HepG2 (cell line): ENCODE measurements around the gene ADM. TPM values are rescaled to one million over a fixed set of nuclear protein-coding genes. Genes with fewer than 3 reads are reported as not detected.

Experiments
- ATAC-seq: fragments of 200-7000 bp; cut with Tn5 transposase; 3 replicates; pipeline ENCODE4 v1.9.1; 2020; ENCODE audit warnings: mild to moderate bottlenecking, moderate library complexity
- BruUV-seq: library from RNA; stranded (reverse); fragments of 400-500 nt; replicated peaks from 2 replicates; lab custom pipeline; 2021; lab: Mats Ljungman, UMichigan
- CTCF ChIA-PET: fragments of 300-600 bp; formaldehyde crosslinking; extraction: SDS; loops from one replicate; lab custom pipeline; 2021; ENCODE audit warnings: low total read pairs, inconsistent platforms, low intra/inter-chr PET ratio; lab: Yijun Ruan, JAX
- POLR2A ChIA-PET: fragments of 350-600 bp; sonication (Branson Sonifier 250); formaldehyde crosslinking; loops from one replicate; lab custom pipeline; 2020; ENCODE audit warnings: antibody characterized with exemption, inconsistent platforms; lab: Yijun Ruan, JAX
- DNase-seq: peaks from one replicate; pipeline ENCODE4 v3.0.0-alpha.2; 2015; ENCODE audit warnings: low spot score
- FAIRE-seq: peaks from 3 replicates; lab custom pipeline; 2011; peaks lifted over from hg19 to GRCh38; lab: Jason Lieb, UNC
- H2AFZ ChIP-seq: one replicate; pipeline ENCODE4 v1.6.1; 2011; ENCODE audit warnings: low read length, inconsistent platforms
- H3K27ac ChIP-seq: fragments of 300-600 bp; 3 replicates; pipeline ENCODE4 v1.8.0; 2011; ENCODE audit warnings: mixed run types, mild to moderate bottlenecking, mixed read lengths, low read length, inconsistent platforms; ENCODE audit not compliant: insufficient read depth; ENCODE audit errors: extremely low read length
- H3K27me3 ChIP-seq, 2 experiments: fragments of 200-600 bp in 1 of 2; 2 replicates in 1 of 2; 3 replicates in 1 of 2; pipeline versions ENCODE4 v1.6.0 to v1.8.0; 2011; ENCODE audit warnings: low read length in 2 of 2, mild to moderate bottlenecking in 2 of 2, moderate library complexity in 2 of 2, inconsistent platforms in 1 of 2; ENCODE audit not compliant: insufficient read depth in 2 of 2, control insufficient read depth in 1 of 2
- H3K36me3 ChIP-seq, 2 experiments: fragments of 200-600 bp in 1 of 2; replicated peaks in 1 of 2; 2 replicates in 1 of 2; 3 replicates in 1 of 2; pipeline versions ENCODE4 v1.5.1 to v1.8.0; 2011; ENCODE audit warnings: low read length in 2 of 2, inconsistent platforms in 1 of 2; ENCODE audit not compliant: insufficient read depth in 2 of 2, control insufficient read depth in 1 of 2
- H3K4me1 ChIP-seq: 2 replicates; pipeline ENCODE4 v1.5.1; 2012; ENCODE audit warnings: low read length, inconsistent platforms; ENCODE audit not compliant: insufficient read depth
- H3K4me2 ChIP-seq: 2 replicates; pipeline ENCODE4 v1.6.0; 2011; ENCODE audit warnings: low read depth, low read length, inconsistent platforms
- H3K4me3 ChIP-seq, 3 experiments: fragments of 200-600 bp in 1 of 3; sonication (generic), shearing (Covaris generic) in 1 of 3; replicated peaks in 1 of 3; 2 replicates each; pipeline ENCODE4 v1.5.1; 2011 to 2016; ENCODE audit warnings: low read length in 3 of 3, inconsistent platforms in 2 of 3, low read depth in 2 of 3, mild to moderate bottlenecking in 2 of 3, control low read depth in 1 of 3, mixed read lengths in 1 of 3; ENCODE audit not compliant: insufficient read depth in 1 of 3
- H3K79me2 ChIP-seq: one replicate; pipeline ENCODE4 v1.6.1; 2011; ENCODE audit warnings: low read length, inconsistent platforms; ENCODE audit not compliant: insufficient read depth
- H3K9ac ChIP-seq: 2 replicates; pipeline ENCODE4 v1.6.0; 2011; ENCODE audit warnings: mild to moderate bottlenecking, low read depth, low read length, inconsistent platforms; ENCODE audit not compliant: insufficient read depth
- H3K9me3 ChIP-seq: 2 replicates; pipeline ENCODE4 v1.5.1; 2012; ENCODE audit warnings: mild to moderate bottlenecking, low read length
- H4K20me1 ChIP-seq: 2 replicates; pipeline ENCODE4 v1.6.0; 2011; ENCODE audit warnings: inconsistent platforms, mild to moderate bottlenecking, low read length, moderate library complexity; ENCODE audit not compliant: insufficient read depth
- ATF7-NPFF ChIP-seq: sonication (generic); formaldehyde crosslinking; IDR thresholded peaks from 2 replicates; pipeline ENCODE4 v1.8.1; 2023; ENCODE audit warnings: mild to moderate bottlenecking, low read depth, missing genetic modification reagents, moderate library complexity
- ERF ChIP-seq: IDR thresholded peaks from 2 replicates; pipeline ENCODE4 v1.6.1; 2018; ENCODE audit warnings: missing biosample characterization, missing genetic modification reagents
- FOXK2 ChIP-seq: fragments of 450-650 bp; IDR thresholded peaks from 2 replicates; pipeline ENCODE4 v1.6.1; 2016
- IRF9 ChIP-seq: sonication (generic); formaldehyde crosslinking; IDR thresholded peaks from 2 replicates; pipeline ENCODE4 v1.8.0; 2022; ENCODE audit warnings: missing genetic modification reagents, mild to moderate bottlenecking, borderline replicate concordance
- KDM3A ChIP-seq: IDR thresholded peaks from 2 replicates; pipeline ENCODE4 v1.6.1; 2018; ENCODE audit warnings: low read depth, missing compliant biosample characterization
- KIAA2018 ChIP-seq: sonication (generic); formaldehyde crosslinking; IDR thresholded peaks from 2 replicates; pipeline ENCODE4 v1.5.0; 2020; ENCODE audit warnings: mild to moderate bottlenecking, missing genetic modification reagents, borderline replicate concordance
- MYPOP ChIP-seq: sonication (generic); formaldehyde crosslinking; IDR thresholded peaks from 2 replicates; pipeline ENCODE4 v1.8.1; 2023; ENCODE audit warnings: mild to moderate bottlenecking, moderate library complexity, missing genetic modification reagents
- NR2F6 ChIP-seq, 2 experiments: IDR thresholded peaks; 2 replicates each; pipeline ENCODE4 v1.6.1; 2016; ENCODE audit warnings: antibody characterized with exemption in 1 of 2, mild to moderate bottlenecking in 1 of 2
- RBFOX2 ChIP-seq: fragments of 200-400 bp; formaldehyde crosslinking; IDR thresholded peaks from 2 replicates; pipeline ENCODE4 v1.6.1; 2017; ENCODE audit warnings: low read depth, mild to moderate bottlenecking, low read length
- THAP8 ChIP-seq: sonication (generic); formaldehyde crosslinking; IDR thresholded peaks from 2 replicates; pipeline ENCODE4 v1.5.1; 2020; ENCODE audit warnings: missing genetic modification reagents, mild to moderate bottlenecking, borderline replicate concordance
- YY1 ChIP-seq: IDR thresholded peaks from 2 replicates; pipeline ENCODE4 v1.6.1; 2011; ENCODE audit warnings: low read length, low read depth, moderate library complexity, mild to moderate bottlenecking; ENCODE audit not compliant: insufficient read depth, insufficient replicate concordance
- ZNF335 ChIP-seq: sonication (generic); formaldehyde crosslinking; IDR thresholded peaks from 2 replicates; pipeline ENCODE4 v1.4.0; 2020; ENCODE audit warnings: missing genetic modification reagents
- ZNF564 ChIP-seq: sonication (generic); formaldehyde crosslinking; IDR thresholded peaks from 2 replicates; pipeline ENCODE4 v1.8.1; 2023; ENCODE audit warnings: mild to moderate bottlenecking, missing genetic modification reagents
- ZNF768 ChIP-seq: sonication (generic); formaldehyde crosslinking; IDR thresholded peaks from 2 replicates; pipeline ENCODE4 v1.4.0; 2020; ENCODE audit warnings: missing genetic modification reagents
- in situ Hi-C: cut with HindIII; loops from 2 replicates; pipeline ENCODE4 v1.10.0; 2017; ENCODE audit warnings: low pct_unique_long_range_greater_than_20kb; ENCODE audit not compliant: extremely low pct_ligation_motif_present
- intact Hi-C: fragments of 100-400 bp; cut with micrococcal nuclease; formaldehyde crosslinking; loops from one replicate; pipeline ENCODE4 v1.10.0; 2022; ENCODE audit not compliant: unreplicated experiment
- polyA plus RNA-seq, 8 experiments: library from polyadenylated mRNA; depleted of rRNA in 3 of 8; stranded (reverse) in 7 of 8; unstranded in 1 of 8; fragments of >200 nt; fragmentation: Illumina TruSeq in 4 of 8; extraction: Trizol in 4 of 8; gene quantifications; 2 replicates each; pipeline versions ENCODE4 v1.2.1 to v1.2.3, GENCODE V29; 2011 to 2016; ENCODE audit warnings: low read depth in 4 of 8, missing spikeins in 1 of 8, mixed read lengths in 1 of 8; ENCODE audit not compliant: insufficient read depth in 1 of 8
- total RNA-seq, 5 experiments: library from RNA; depleted of rRNA; stranded (reverse); fragments of >200 nt; fragmentation: Illumina TruSeq; extraction: Trizol; gene quantifications; 2 replicates each; pipeline ENCODE4 v1.2.3, GENCODE V29; 2016; ENCODE audit warnings: low read depth in 1 of 5

The ADM gene
- total and polyA plus RNA-seq, 2 of the 13 experiments (the other 11 are each of a cell fraction or from before 2014, with no cell fraction given) = 10.7 to 26.1 TPM

DNA sequence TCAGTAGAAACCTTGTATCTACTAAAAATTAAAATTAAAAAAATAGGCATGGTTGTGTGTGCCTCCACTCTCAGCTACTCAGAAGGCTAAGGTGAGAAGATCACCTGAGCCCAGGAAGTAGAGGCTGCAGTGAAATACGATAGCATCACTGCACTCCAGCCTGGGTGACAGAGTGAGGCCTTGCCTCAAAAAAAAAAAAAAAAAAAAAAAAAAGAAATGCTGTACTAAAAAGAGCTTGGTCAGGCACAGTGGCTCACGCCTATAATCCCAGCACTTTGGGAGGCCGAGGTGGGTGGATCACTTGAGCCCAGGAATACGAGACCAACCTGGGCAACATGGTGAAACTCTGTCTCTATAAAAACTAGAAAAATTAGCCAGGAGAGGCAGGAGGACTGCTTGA is 47.4 kb upstream of the ADM start (continued):
- TF ChIP-seq MYPOP (CRISPR knock-in tag) = no peak
- no peak for TF ChIP-seq ZNF768 (CRISPR knock-in tag)
- TF ChIP-seq NR2F6 (IDR thresholded peaks at IDR 0.05) = no peak
- TF ChIP-seq NR2F6 (CRISPR knock-in tag; IDR thresholded peaks at IDR 0.05) = no peak
- no peak for TF ChIP-seq THAP8 (CRISPR knock-in tag)
- TF ChIP-seq ATF7-NPFF (CRISPR knock-in tag) = no peak
- TF ChIP-seq YY1 = no peak

GRCh38 chr11:10261821-10262220 is 43.1 kb upstream of the ADM start:
- in situ Hi-C loops (no loop called here), intact Hi-C loops (no loop called here)
- Histone ChIP-seq H3K27me3 (no peaks in the 10 kb centered on the region), H3K4me3 (no peak overlapping the region), H3K4me2 (no peak overlapping the region), H3K27ac (no peak overlapping the region), H4K20me1 (0 out of 2 replicates have a peak, but pooled peaks cover 3% of the 10 kb centered on the region), H3K36me3 (no peaks in the 10 kb centered on the region), H3K79me2 (peaks cover 3% of the 10 kb centered on the region), H3K9me3 (no peaks in the 10 kb centered on the region), H2AFZ (no peak overlapping the region), H3K4me1 (peaks cover 20% of the 10 kb centered on the region), H3K9ac (no peak overlapping the region)
- POLR2A ChIA-PET = no interaction called here
- ATAC-seq = no peak
- no peak for DNase-seq
- no TSS peak for BruUV-seq
- CTCF ChIA-PET = no interaction called here
- FAIRE-seq = no peak
- TF ChIP-seq IRF9 (no peak), ZNF335 (CRISPR knock-in tag) (no peak), ERF (CRISPR knock-in tag) (no peak), RBFOX2 (no peak), ZNF564 (CRISPR knock-in tag) (no peak), KDM3A (CRISPR knock-in tag) (no peak), KIAA2018 (CRISPR knock-in tag) (no peak), FOXK2 (no peak)
